HEK293 (cell line): Measurements from ENCODE around the gene NOC2L.
A peak's percentile ranks its signal among the peaks of the same experiment; 100 is the strongest.

ENCODE experiments used
- CTCF ChIA-PET: fragments of 350-600 bp; formaldehyde crosslinking; extraction: SDS; loops from one replicate; lab custom pipeline; 2021; ENCODE audit warnings: antibody characterized with exemption; lab: Yijun Ruan, JAX
- POLR2A ChIA-PET: fragments of 300-600 bp; formaldehyde crosslinking; extraction: SDS; loops from one replicate; lab custom pipeline; 2020; ENCODE audit warnings: antibody characterized with exemption, inconsistent platforms; lab: Yijun Ruan, JAX
- H3K27ac ChIP-seq: fragments of 200-500 bp; sonication (Bioruptor generic); 2 replicates; pipeline ENCODE4 v1.5.1; 2014; ENCODE audit warnings: low read depth, low read length, control low read depth, inconsistent platforms; ENCODE audit errors: extremely low read depth
- H3K36me3 ChIP-seq, 2 experiments: fragments of 200-500 bp in 1 of 2; sonication (Bioruptor generic) in 1 of 2; 1 replicate in 1 of 2; 2 replicates in 1 of 2; pipeline ENCODE4 v1.5.1; 2014 to 2017; ENCODE audit warnings: inconsistent platforms in 2 of 2, low read length in 2 of 2; ENCODE audit not compliant: control insufficient read depth in 2 of 2, insufficient read depth in 1 of 2
- H3K4me1 ChIP-seq: fragments of 200-500 bp; sonication (Bioruptor generic); 2 replicates; pipeline ENCODE4 v1.5.1; 2014; ENCODE audit warnings: mild to moderate bottlenecking, low read length, inconsistent platforms; ENCODE audit not compliant: control insufficient read depth, insufficient read depth
- H3K4me3 ChIP-seq: 2 replicates; pipeline ENCODE4 v1.5.1; 2011; ENCODE audit warnings: low read depth, mild to moderate bottlenecking, control low read depth, low read length, moderate library complexity
- H3K9me3 ChIP-seq: fragments of 200-500 bp; sonication (Bioruptor generic); 2 replicates; pipeline ENCODE4 v1.5.1; 2014; ENCODE audit warnings: low read depth, low read length, inconsistent platforms; ENCODE audit not compliant: control insufficient read depth, insufficient read depth
- GLIS1 ChIP-seq: fragments of 450-650 bp; formaldehyde crosslinking; IDR thresholded peaks from 2 replicates; pipeline ENCODE4 v1.5.1; 2016; ENCODE audit warnings: missing biosample characterization, missing genetic modification characterization
- HIC1 ChIP-seq: fragments of 450-650 bp; formaldehyde crosslinking; IDR thresholded peaks from 2 replicates; pipeline ENCODE4 v1.5.1; 2016; ENCODE audit warnings: missing biosample characterization, missing genetic modification characterization
- IKZF3 ChIP-seq: fragments of 450-650 bp; IDR thresholded peaks from 2 replicates; pipeline ENCODE4 v1.5.0; 2018; ENCODE audit warnings: missing biosample characterization, mild to moderate bottlenecking, missing genetic modification characterization, moderate library complexity
- KLF1 ChIP-seq: fragments of 450-650 bp; formaldehyde crosslinking; IDR thresholded peaks from 2 replicates; pipeline ENCODE4 v1.5.1; 2016; ENCODE audit warnings: missing biosample characterization, missing genetic modification characterization
- KLF10 ChIP-seq: fragments of 450-650 bp; IDR thresholded peaks from 2 replicates; pipeline ENCODE4 v1.5.1; 2018; ENCODE audit warnings: missing biosample characterization, mild to moderate bottlenecking, missing genetic modification characterization
- KLF8 ChIP-seq: fragments of 450-650 bp; formaldehyde crosslinking; IDR thresholded peaks from 2 replicates; pipeline ENCODE4 v1.5.1; 2016; ENCODE audit warnings: missing biosample characterization, missing genetic modification characterization
- PATZ1 ChIP-seq: fragments of 450-650 bp; formaldehyde crosslinking; IDR thresholded peaks from 2 replicates; pipeline ENCODE4 v1.5.1; 2016; ENCODE audit warnings: missing biosample characterization, missing genetic modification characterization
- SP7 ChIP-seq: fragments of 450-650 bp; formaldehyde crosslinking; IDR thresholded peaks from 2 replicates; pipeline ENCODE4 v1.5.1; 2016; ENCODE audit warnings: missing biosample characterization, missing genetic modification characterization
- YY2 ChIP-seq: fragments of 450-650 bp; formaldehyde crosslinking; IDR thresholded peaks from 2 replicates; pipeline ENCODE4 v1.5.1; 2016; ENCODE audit warnings: missing biosample characterization, missing genetic modification characterization
- ZBTB48 ChIP-seq: fragments of 450-650 bp; formaldehyde crosslinking; IDR thresholded peaks from 2 replicates; pipeline ENCODE4 v1.5.1; 2016; ENCODE audit warnings: missing biosample characterization, missing genetic modification characterization
- ZBTB8A ChIP-seq: fragments of 450-650 bp; formaldehyde crosslinking; IDR thresholded peaks from 2 replicates; pipeline ENCODE4 v1.5.1; 2016; ENCODE audit warnings: missing biosample characterization, missing genetic modification characterization
- ZFP37 ChIP-seq: fragments of 450-650 bp; formaldehyde crosslinking; IDR thresholded peaks from 2 replicates; pipeline ENCODE4 v1.5.1; 2016; ENCODE audit warnings: missing biosample characterization, missing genetic modification characterization
- ZIC2 ChIP-seq: fragments of 450-650 bp; formaldehyde crosslinking; IDR thresholded peaks from 2 replicates; pipeline ENCODE4 v1.5.1; 2016; ENCODE audit warnings: missing biosample characterization, missing genetic modification characterization
- ZNF221 ChIP-seq: fragments of 450-650 bp; formaldehyde crosslinking; IDR thresholded peaks from 2 replicates; pipeline ENCODE4 v1.5.1; 2017; ENCODE audit warnings: missing biosample characterization, missing genetic modification characterization, borderline replicate concordance
- ZNF341 ChIP-seq: fragments of 450-650 bp; formaldehyde crosslinking; IDR thresholded peaks from 2 replicates; pipeline ENCODE4; 2016; ENCODE audit warnings: low read depth, missing biosample characterization, missing genetic modification characterization
- ZNF391 ChIP-seq: fragments of 450-650 bp; formaldehyde crosslinking; IDR thresholded peaks from 2 replicates; pipeline ENCODE4 v1.5.1; 2016; ENCODE audit warnings: low read depth, missing biosample characterization, missing genetic modification characterization, borderline replicate concordance
- ZNF394 ChIP-seq: fragments of 450-650 bp; formaldehyde crosslinking; IDR thresholded peaks from 2 replicates; pipeline ENCODE4 v1.5.1; 2016; ENCODE audit warnings: missing biosample characterization, missing genetic modification characterization, mild to moderate bottlenecking, moderate library complexity, borderline replicate concordance
- ZNF488 ChIP-seq: fragments of 450-650 bp; formaldehyde crosslinking; IDR thresholded peaks from 2 replicates; pipeline ENCODE4 v1.5.1; 2016; ENCODE audit warnings: missing biosample characterization, missing genetic modification characterization
- ZNF530 ChIP-seq: fragments of 450-650 bp; formaldehyde crosslinking; IDR thresholded peaks from 2 replicates; pipeline ENCODE4 v1.5.1; 2016; ENCODE audit warnings: low read depth, missing biosample characterization, missing genetic modification characterization
- ZNF561 ChIP-seq: fragments of 450-650 bp; IDR thresholded peaks from 2 replicates; pipeline ENCODE4 v1.5.1; 2018; ENCODE audit warnings: missing biosample characterization, missing genetic modification characterization, borderline replicate concordance
- ZNF660 ChIP-seq: fragments of 450-650 bp; IDR thresholded peaks from 2 replicates; pipeline ENCODE4 v1.5.1; 2018; ENCODE audit warnings: missing biosample characterization, mild to moderate bottlenecking, missing genetic modification characterization
- ZNF670 ChIP-seq: fragments of 450-650 bp; formaldehyde crosslinking; IDR thresholded peaks from 2 replicates; pipeline ENCODE4 v1.5.1; 2016; ENCODE audit warnings: missing biosample characterization, missing genetic modification characterization, low read depth
- ZNF677 ChIP-seq: fragments of 450-650 bp; IDR thresholded peaks from 2 replicates; pipeline ENCODE4 v1.5.0; 2018; ENCODE audit warnings: missing biosample characterization, mild to moderate bottlenecking, missing genetic modification characterization, moderate library complexity
- ZNF692 ChIP-seq: fragments of 450-650 bp; formaldehyde crosslinking; IDR thresholded peaks from 2 replicates; pipeline ENCODE4 v1.5.1; 2016; ENCODE audit warnings: missing biosample characterization, missing genetic modification characterization
- ZNF776 ChIP-seq: fragments of 450-650 bp; formaldehyde crosslinking; IDR thresholded peaks from 2 replicates; pipeline ENCODE4 v1.5.0; 2017; ENCODE audit warnings: missing biosample characterization, missing genetic modification characterization, borderline replicate concordance
- ZNF785 ChIP-seq: fragments of 450-650 bp; formaldehyde crosslinking; IDR thresholded peaks from 2 replicates; pipeline ENCODE4 v1.5.1; 2016; ENCODE audit warnings: missing biosample characterization, missing genetic modification characterization
- ZSCAN30 ChIP-seq: fragments of 450-650 bp; IDR thresholded peaks from 2 replicates; pipeline ENCODE4 v1.5.1; 2018; ENCODE audit warnings: missing biosample characterization, mild to moderate bottlenecking, missing genetic modification characterization, moderate library complexity

The NOC2L gene

GRCh38 chr1:999725-1000356, 40.8 kb upstream of the NOC2L start, which contains the start of gene HES4 (continued):
- TF ChIP-seq ZNF692 (peak; percentile 94), ZNF677 (tag by site-specific recombination) (peak; percentile 29; the same call in 1 of the 2 replicates), ZBTB8A (tag by site-specific recombination) (peak; percentile 84), PATZ1 (tag by site-specific recombination) (0 out of 2 replicates have a peak, but pooled peaks have one; percentile 8), IKZF3 (tag by site-specific recombination) (peak; percentile 58), ZNF488 (tag by site-specific recombination) (no peak), KLF8 (peak; percentile 6; the same call in 1 of the 2 replicates), YY2 (no peak), ZNF561 (tag by site-specific recombination) (peak; percentile 47; the same call in 1 of the 2 replicates), KLF10 (tag by site-specific recombination) (peak; percentile 86; the same call in 1 of the 2 replicates), ZNF660 (tag by site-specific recombination) (peak; percentile 10; the same call in 1 of the 2 replicates), ZNF530 (no peak), ZSCAN30 (tag by site-specific recombination) (peak; percentile 65; the same call in 1 of the 2 replicates), KLF1 (tag by site-specific recombination) (peak; percentile 65), ZNF394 (tag by site-specific recombination) (no peak), ZIC2 (tag by site-specific recombination) (peak; percentile 69; the same call in 1 of the 2 replicates)
- TF ChIP-seq, all 188 proteins: peak for 21

- H3K27ac ChIP-seq: peak overlapping the region; percentile 97
- TF ChIP-seq ZBTB8A (tag by site-specific recombination): peak; percentile 52; the same call in 1 of the 2 replicates
- TF ChIP-seq ZNF785 (tag by site-specific recombination): no peak
- no peak for TF ChIP-seq ZNF341 (tag by site-specific recombination)
- TF ChIP-seq SP7: no peak
- 0 out of 2 replicates have a peak, but pooled peaks have one; percentile 54 for TF ChIP-seq ZFP37 (tag by site-specific recombination)
- TF ChIP-seq ZNF776 (tag by site-specific recombination): 0 out of 2 replicates have a peak, but pooled peaks have one; percentile 32
- peak; percentile 47; the same call in 1 of the 2 replicates for TF ChIP-seq ZNF391
- TF ChIP-seq HIC1: no peak
- no peak for TF ChIP-seq ZNF692
- TF ChIP-seq GLIS1 (tag by site-specific recombination): no peak
- no peak for TF ChIP-seq ZNF221 (tag by site-specific recombination)
- no peak for TF ChIP-seq ZNF670 (tag by site-specific recombination)
- no peak for TF ChIP-seq ZBTB48 (tag by site-specific recombination)
Measured at GRCh38 chr1:998995-999724, 40.1 kb upstream of the NOC2L start.

More at GRCh38 chr1:998995-999724, 40.1 kb upstream of the NOC2L start:
- ChIA-PET POLR2A (interaction anchor here (0.5 to 6.5 kb wide), 11 partner anchors 14 to 319 kb away, joined by 3 to 44 read pairs (median 4); partner anchors contain the start of genes AGRN, C1orf159, ISG15 and PLEKHN1), CTCF (interaction anchor here (0.7 kb wide), 1 partner anchor 65 kb away, joined by 3 read pairs; no protein-coding TSS in a partner anchor)
- Histone ChIP-seq H3K9me3 (no peaks in the 10 kb centered on the region), H3K4me1 (0 out of 2 replicates have a peak, but pooled peaks cover 3% of the 10 kb centered on the region), H3K4me3 (peak overlapping the region; percentile 74), H3K36me3 (peaks cover 0 to 35% of the 10 kb centered on the region in 2 experiments; a peak in 2 of 3 replicates)
